ENCODE measurements around the gene MPZ. TPM values are rescaled to one million over a fixed set of nuclear protein-coding genes. Genes with fewer than 3 reads are reported as not detected.

MPZ gene
- 3.7 TPM for total RNA-seq

GRCh38 chr1:161309868-161310267, at the start of gene MPZ:
MPZ (minus strand) TSS chr1:161309968; CDS start chr1:161309905, 63 bp downstream.
- H3K27ac ChIP-seq: no peak within 1 kb of the TSS
- no peak for DNase-seq (ENCODE audit: extremely low spot score in 2 of 2)
- H3K27me3 ChIP-seq: no peaks in the 10 kb centered on the region
- TF ChIP-seq POLR2AphosphoS5 (IDR thresholded peaks at IDR 0.05; ENCODE audit: insufficient read depth in 1 of 2, low read depth in 1 of 2) (no peak), CTCF (IDR thresholded peaks at IDR 0.05) (no peak), POLR2A (IDR thresholded peaks at IDR 0.05) (no peak)
- intact Hi-C loops (cut with DNase I): loop anchor here (10.0 kb wide), 1 partner anchor 75 kb away; no protein-coding TSS in a partner anchor
- H3K4me3 ChIP-seq: no peak within 1 kb of the TSS
- H3K36me3 ChIP-seq: no peaks in the 10 kb centered on the region
- no peaks in the 10 kb centered on the region for H3K9me3 ChIP-seq
- peaks cover 17% of the 10 kb centered on the region for H3K4me1 ChIP-seq

DNA sequence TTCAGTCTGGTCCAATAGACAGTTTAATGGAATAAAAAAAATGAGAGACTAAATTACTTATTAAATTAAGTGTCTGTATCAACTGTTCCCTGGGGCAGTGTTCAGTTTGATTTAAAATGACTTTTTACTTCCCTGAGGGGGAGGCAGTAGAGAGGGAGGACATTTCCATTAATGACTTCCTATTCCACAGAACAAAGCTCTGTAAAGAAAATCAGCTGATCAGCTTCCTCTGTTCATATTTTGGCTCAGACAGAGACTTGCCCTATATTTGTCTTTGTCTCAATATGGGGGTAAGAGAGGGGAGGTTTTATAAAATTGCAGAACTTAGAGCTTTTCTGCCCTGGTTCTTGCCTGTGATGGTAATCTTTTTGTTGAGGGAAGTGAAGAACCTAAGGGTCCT, 49.5 kb upstream of the MPZ start:
- H3K27me3 ChIP-seq: no peaks in the 10 kb centered on the region
- intact Hi-C loops (cut with DNase I): no loop called here
- DNase-seq (ENCODE audit: extremely low spot score in 2 of 2): no peak
- H3K27ac ChIP-seq: no peak overlapping the region
- no peaks in the 10 kb centered on the region for H3K4me1 ChIP-seq
- no peak for TF ChIP-seq CTCF (IDR thresholded peaks at IDR 0.05)
- no peak for TF ChIP-seq POLR2A (IDR thresholded peaks at IDR 0.05)
- no peak for TF ChIP-seq POLR2AphosphoS5 (IDR thresholded peaks at IDR 0.05; ENCODE audit: insufficient read depth in 1 of 2, low read depth in 1 of 2)
- no peaks in the 10 kb centered on the region for H3K9me3 ChIP-seq
- H3K36me3 ChIP-seq: peaks cover 0 to 12% of the 10 kb centered on the region in 2 donors
- no peak overlapping the region for H3K4me3 ChIP-seq

GRCh38 chr1:161357073-161357472, 47.3 kb upstream of the MPZ start:
- no peaks in the 10 kb centered on the region for H3K4me1 ChIP-seq
- TF ChIP-seq POLR2AphosphoS5 (IDR thresholded peaks at IDR 0.05; ENCODE audit: insufficient read depth in 1 of 2, low read depth in 1 of 2): no peak
- no peak for TF ChIP-seq POLR2A (IDR thresholded peaks at IDR 0.05)
- TF ChIP-seq CTCF (IDR thresholded peaks at IDR 0.05): no peak
- DNase-seq (ENCODE audit: extremely low spot score in 2 of 2): no peak
- H3K4me3 ChIP-seq: no peak overlapping the region
- H3K27me3 ChIP-seq: no peaks in the 10 kb centered on the region
- intact Hi-C loops (cut with DNase I): no loop called here
- H3K27ac ChIP-seq: no peak overlapping the region
- no peaks in the 10 kb centered on the region for H3K9me3 ChIP-seq
- peaks cover 0 to 4% of the 10 kb centered on the region in 2 donors for H3K36me3 ChIP-seq

GRCh38 chr1:161351482-161351881, 41.7 kb upstream of the MPZ start:
- TF ChIP-seq CTCF (IDR thresholded peaks at IDR 0.05): no peak
- TF ChIP-seq POLR2A (IDR thresholded peaks at IDR 0.05): no peak
- TF ChIP-seq POLR2AphosphoS5 (IDR thresholded peaks at IDR 0.05; ENCODE audit: insufficient read depth in 1 of 2, low read depth in 1 of 2): no peak

DNA sequence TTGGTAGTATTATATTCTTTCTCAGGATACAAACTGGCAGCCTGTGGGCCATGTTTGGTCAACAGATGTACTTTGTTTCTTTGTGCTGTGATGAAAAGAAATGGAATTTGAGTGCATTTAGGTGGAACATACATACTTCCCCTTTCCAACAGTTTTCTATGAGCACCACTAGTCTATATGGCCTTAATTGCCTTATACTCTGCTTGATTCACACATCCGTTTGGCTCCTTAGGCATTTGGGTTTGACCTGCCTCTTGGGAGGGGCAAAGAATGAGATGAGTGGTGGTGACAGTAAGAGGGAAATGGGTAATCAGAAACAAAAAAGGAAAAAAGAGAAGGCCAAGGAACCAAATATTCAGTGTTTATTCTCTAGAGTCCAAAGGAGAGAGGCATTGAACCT, 40.9 kb upstream of the MPZ start:
- Histone ChIP-seq H3K36me3 (peaks cover 0 to 4% of the 10 kb centered on the region in 2 donors), H3K27me3 (no peaks in the 10 kb centered on the region), H3K4me3 (no peak overlapping the region), H3K4me1 (no peaks in the 10 kb centered on the region), H3K27ac (no peak overlapping the region), H3K9me3 (no peaks in the 10 kb centered on the region)
- no peak for DNase-seq (ENCODE audit: extremely low spot score in 2 of 2)
- intact Hi-C loops (cut with DNase I): no loop called here
- TF ChIP-seq POLR2A (IDR thresholded peaks at IDR 0.05) (no peak), POLR2AphosphoS5 (IDR thresholded peaks at IDR 0.05; ENCODE audit: insufficient read depth in 1 of 2, low read depth in 1 of 2) (no peak), CTCF (IDR thresholded peaks at IDR 0.05) (no peak)

More at GRCh38 chr1:161351482-161351881, 41.7 kb upstream of the MPZ start:
- no peak for DNase-seq (ENCODE audit: extremely low spot score in 2 of 2)
- intact Hi-C loops (cut with DNase I): no loop called here
- no peaks in the 10 kb centered on the region for H3K4me1 ChIP-seq
- no peak overlapping the region for H3K4me3 ChIP-seq
- no peaks in the 10 kb centered on the region for H3K27me3 ChIP-seq
- peaks cover 0 to 4% of the 10 kb centered on the region in 2 donors for H3K36me3 ChIP-seq
- H3K9me3 ChIP-seq: no peaks in the 10 kb centered on the region
- H3K27ac ChIP-seq: no peak overlapping the region

Data from vagina (tissue), 2 donors.